ENCODE data around the gene KCTD11. TPM values are rescaled to one million over a fixed set of nuclear protein-coding genes. Genes with fewer than 3 reads are reported as not detected.

Gene KCTD11
- total and polyA plus RNA-seq, 10 donors = 5.4 to 12.0 (median 8.9) TPM

- no peaks in the 10 kb centered on the region for H3K27me3 ChIP-seq (replicated peaks in 1 of 7)
- H3K9me3 ChIP-seq = no peaks in the 10 kb centered on the region
- peaks cover 0 to 85% (median 65%) of the 10 kb centered on the region in 6 donors for H3K36me3 ChIP-seq
- no peak for DNase-seq
- TF ChIP-seq POLR2AphosphoS5 (IDR thresholded peaks at IDR 0.05) (peak in 1 of 3 donors; percentile 8), CTCF (IDR thresholded peaks at IDR 0.05 in 8 of 11, conservative IDR thresholded peaks at IDR 0.05 in 3 of 11) (no peak)
- peaks cover 16 to 39% (median 27%) of the 10 kb centered on the region in 6 donors for H3K4me1 ChIP-seq
- intact Hi-C loops (cut with DNase I; ENCODE audit: low total_unique reads) = no loop called here
- 88 to 94% (median 93%) methylated on average over 10 to 13 of the region's 13 CpGs for WGBS, 5 donors
- H3K27ac ChIP-seq = no peak overlapping the region
- no peak overlapping the region for H3K4me3 ChIP-seq
Observed at GRCh38 chr17:7318121-7318860, 33.7 kb upstream of the KCTD11 start.

- TF ChIP-seq POLR2AphosphoS5 (IDR thresholded peaks at IDR 0.05) (peak in 1 of 3 donors; percentile 15), CTCF (IDR thresholded peaks at IDR 0.05 in 8 of 11, conservative IDR thresholded peaks at IDR 0.05 in 3 of 11) (no peak)
- DNase-seq = no peak
- Histone ChIP-seq H3K27me3 (replicated peaks in 1 of 7) (no peaks in the 10 kb centered on the region), H3K27ac (no peak overlapping the region), H3K4me1 (peaks cover 0 to 25% (median 12%) of the 10 kb centered on the region in 6 donors), H3K4me3 (no peak overlapping the region), H3K9me3 (no peaks in the 10 kb centered on the region), H3K36me3 (peaks cover 0 to 100% (median 81%) of the 10 kb centered on the region in 6 donors)
- intact Hi-C loops (cut with DNase I; ENCODE audit: low total_unique reads) = no loop called here
- WGBS, 5 donors = 93 to 97% (median 93%) methylated on average over 15 of the region's 15 CpGs
Observed at GRCh38 chr17:7321466-7321865, 30.5 kb upstream of the KCTD11 start.

- no peaks in the 10 kb centered on the region for H3K9me3 ChIP-seq
- H3K36me3 ChIP-seq = peaks cover 0 to 98% (median 75%) of the 10 kb centered on the region in 6 donors
- no peak overlapping the region for H3K4me3 ChIP-seq
- peak in 1 of 3 donors; percentile 21 for TF ChIP-seq POLR2AphosphoS5 (IDR thresholded peaks at IDR 0.05)
- no peak for TF ChIP-seq POLR2A (IDR thresholded peaks at IDR 0.05)
- DNase-seq = no peak
- peaks cover under 1 to 24% (median 11%) of the 10 kb centered on the region in 6 donors for H3K4me1 ChIP-seq
- WGBS, 5 donors = 96 to 99% (median 97%) methylated on average over 11 to 22 of the region's 22 CpGs
- intact Hi-C loops (cut with DNase I; ENCODE audit: low total_unique reads) = no loop called here
- no peak overlapping the region for H3K27ac ChIP-seq
- H3K27me3 ChIP-seq (replicated peaks in 1 of 7) = no peaks in the 10 kb centered on the region
Observed at GRCh38 chr17:7322520-7323194, 29.3 kb upstream of the KCTD11 start.

- Histone ChIP-seq H3K36me3 (peaks cover 0 to 86% (median 63%) of the 10 kb centered on the region in 6 donors), H3K4me3 (no peak overlapping the region), H3K27me3 (replicated peaks in 1 of 7) (no peaks in the 10 kb centered on the region), H3K4me1 (peaks cover 2 to 35% (median 21%) of the 10 kb centered on the region in 6 donors), H3K9me3 (no peaks in the 10 kb centered on the region), H3K27ac (no peak overlapping the region)
- intact Hi-C loops (cut with DNase I; ENCODE audit: low total_unique reads) = no loop called here
- TF ChIP-seq POLR2AphosphoS5 (IDR thresholded peaks at IDR 0.05) = peak; percentile 28 to 77 (median 41)
- TF ChIP-seq POLR2A (IDR thresholded peaks at IDR 0.05) = no peak
- TF ChIP-seq CTCF (IDR thresholded peaks at IDR 0.05 in 8 of 11, conservative IDR thresholded peaks at IDR 0.05 in 3 of 11) = peak; percentile 71 to 94 (median 89)
- 65 to 78% (median 69%) methylated on average over 22 to 39 of the region's 39 CpGs for WGBS, 5 donors
- DNase-seq = peak; percentile 90
Observed at GRCh38 chr17:7323731-7324437, 28.1 kb upstream of the KCTD11 start.
